NCI-H1105 treated with DMSO at 0.1 percent for 48 hours (cell line): ENCODE results near the gene PDLIM3.

Experiments
- DNase-seq: peaks from one replicate; lab custom pipeline; 2025; lab: John Stamatoyannopoulos, UW

Gene PDLIM3

GRCh38 chr4:185470501-185471195 lies 64.7 kb downstream of the PDLIM3 start:
- peak; percentile 60 for DNase-seq

- DNase-seq: no peak
Observed at GRCh38 chr4:185469580-185470154, 65.6 kb downstream of the PDLIM3 start.

GRCh38 chr4:185468999-185469398 lies 66.3 kb downstream of the PDLIM3 start:
- DNase-seq: no peak

- no peak for DNase-seq
Observed at GRCh38 chr4:185467991-185468390, 67.3 kb downstream of the PDLIM3 start.

GRCh38 chr4:185467101-185467500 lies 68.2 kb downstream of the PDLIM3 start:
- no peak for DNase-seq

- DNase-seq: no peak
Observed at GRCh38 chr4:185465707-185466106, 69.6 kb downstream of the PDLIM3 start.

GRCh38 chr4:185464887-185465286 lies 70.4 kb downstream of the PDLIM3 start:
- DNase-seq: no peak

- DNase-seq: no peak
Observed at GRCh38 chr4:185464183-185464582, 71.1 kb downstream of the PDLIM3 start.

GRCh38 chr4:185463541-185463940 lies 71.8 kb downstream of the PDLIM3 start:
- no peak for DNase-seq

GRCh38 chr4:185461565-185461964 lies 73.7 kb downstream of the PDLIM3 start:
- DNase-seq: no peak

- DNase-seq: peak; percentile 2
Observed at GRCh38 chr4:185457136-185457535, 78.2 kb downstream of the PDLIM3 start.

- DNase-seq: no peak
Observed at GRCh38 chr4:185456131-185456530, 79.2 kb downstream of the PDLIM3 start.
